Liver (tissue), 3 donors: ENCODE results near the gene ATP5PD.

Experiments
- ATF3 ChIP-seq: IDR thresholded peaks from 2 replicates; pipeline ENCODE4 v1.6.1; 2016; ENCODE audit warnings: antibody characterized with exemption
- CTCF ChIP-seq: fragments of 150-350 bp; IDR thresholded peaks from 2 replicates; pipeline ENCODE4 v1.5.1; 2017; ENCODE audit warnings: improper control_type of control experiment, low read depth, low read length; ENCODE audit not compliant: missing input control
- EGR1 ChIP-seq, 2 donors: IDR thresholded peaks; 2 replicates each; pipeline ENCODE4 v1.6.1; 2016 to 2018; ENCODE audit warnings: antibody characterized with exemption in 2 of 2, low read depth in 2 of 2
- GABPA ChIP-seq, 2 donors: IDR thresholded peaks in 1 of 2; conservative IDR thresholded peaks in 1 of 2; 2 replicates each; pipeline ENCODE4 v1.6.1; 2016; ENCODE audit warnings: antibody characterized with exemption in 2 of 2, mild to moderate bottlenecking in 1 of 2, moderate library complexity in 1 of 2
- HNF4G ChIP-seq: IDR thresholded peaks from 2 replicates; pipeline ENCODE4 v1.6.1; 2016; ENCODE audit warnings: antibody characterized with exemption
- REST ChIP-seq: IDR thresholded peaks from 2 replicates; pipeline ENCODE4 v1.6.1; 2016; ENCODE audit warnings: antibody characterized with exemption, mild to moderate bottlenecking
- SP1 ChIP-seq: IDR thresholded peaks from 2 replicates; pipeline ENCODE4 v1.6.1; 2018; ENCODE audit warnings: antibody characterized with exemption, mild to moderate bottlenecking
- TAF1 ChIP-seq: conservative IDR thresholded peaks from 2 replicates; pipeline ENCODE4 v1.6.1; 2016; ENCODE audit warnings: antibody characterized with exemption, mild to moderate bottlenecking
- YY1 ChIP-seq: IDR thresholded peaks from 2 replicates; pipeline ENCODE4 v1.6.1; 2016; ENCODE audit warnings: antibody characterized with exemption, mild to moderate bottlenecking
- TF ChIP-seq, protein P1 (sequence below): IDR thresholded peaks from 2 replicates; pipeline ENCODE4 v1.6.1; 2016; ENCODE audit warnings: antibody characterized with exemption
- donor health status: healthy.
- donor health status: healthy.

DNA sequence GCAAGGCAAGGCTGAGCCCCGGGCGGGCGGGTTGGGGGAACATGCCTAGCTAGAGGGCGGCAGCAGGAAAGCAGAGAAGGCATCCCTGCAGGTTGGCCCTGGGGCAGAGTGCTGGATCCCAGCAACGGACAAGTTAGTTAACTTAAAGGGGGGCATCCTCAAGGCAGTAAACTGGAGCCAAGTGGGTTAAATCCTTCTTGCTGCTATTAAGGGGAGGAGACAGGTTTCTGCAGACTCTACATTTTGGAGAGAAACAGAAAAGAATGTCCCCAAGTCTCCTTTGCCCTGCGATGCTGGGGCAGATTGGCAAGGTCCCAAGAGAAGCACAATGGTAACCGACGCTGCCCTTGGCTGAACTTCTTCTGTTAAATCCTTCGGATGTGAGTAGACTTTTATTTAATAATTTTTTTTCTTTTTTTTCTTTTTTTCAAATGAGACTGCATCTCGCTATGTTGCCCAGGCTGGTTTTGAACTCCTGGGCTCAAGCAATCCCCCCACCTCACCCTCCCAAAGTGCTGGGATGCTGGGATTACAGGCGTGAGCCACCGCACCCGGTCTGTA, 14.0 kb downstream of the ATP5PD start:
- TF ChIP-seq CTCF (no peak), REST (no peak), EGR1 (IDR thresholded peaks at IDR 0.05; ENCODE audit: low read depth in 2 of 2) (no peak), TAF1 (no peak), GABPA (IDR thresholded peaks at IDR 0.05 in 1 of 2, conservative IDR thresholded peaks at IDR 0.05 in 1 of 2) (no peak), SP1 (no peak), YY1 (no peak), HNF4G (no peak), ATF3 (no peak)
- TF ChIP-seq, protein P1, sequence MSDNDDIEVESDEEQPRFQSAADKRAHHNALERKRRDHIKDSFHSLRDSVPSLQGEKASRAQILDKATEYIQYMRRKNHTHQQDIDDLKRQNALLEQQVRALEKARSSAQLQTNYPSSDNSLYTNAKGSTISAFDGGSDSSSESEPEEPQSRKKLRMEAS, result no peak
